A673 (cell line): ENCODE results near the gene SNTA1.

Experiments
- CTCF ChIP-seq: fragments of 300-800, 200-600 bp; sonication (generic); conservative IDR thresholded peaks from 2 replicates; pipeline ENCODE4 v1.5.1; 2017; ENCODE audit warnings: low read depth, mild to moderate bottlenecking, antibody characterized with exemption, low read length, moderate library complexity, mixed read lengths
- EZH2 ChIP-seq: fragments of 200-600 bp; sonication (generic); IDR thresholded peaks from 2 replicates; pipeline ENCODE4 v1.6.1; 2017; ENCODE audit warnings: borderline replicate concordance, low read depth, mild to moderate bottlenecking, mixed read lengths, antibody characterized with exemption, low read length; ENCODE audit not compliant: poor library complexity, severe bottlenecking

- TF ChIP-seq CTCF: no peak
- no peak for TF ChIP-seq EZH2
Measured at GRCh38 chr20:33475381-33476152, 32.0 kb upstream of the SNTA1 start.
